Stimulated activated naive B cell treated with anti-CD40 and anti-IgM and Interleukin-4, amounts not matched to agents 10 μg/mL and 1 μg/mL and 100 μg/mL, for 72 hours (primary cell): Measurements from ENCODE around the gene TOM1L2.

ENCODE experiments used
- ATAC-seq, 2 donors: fragments of 150-1000 bp; cut with Tn5 transposase; replicated peaks; 2 replicates each; pipeline ENCODE4 v1.10.0; 2021; ENCODE audit warnings: moderate library complexity in 1 of 2
- DNase-seq: peaks from one replicate; pipeline ENCODE4 v3.0.0; 2021
- H3K27ac Mint-ChIP-seq: one replicate; pipeline ENCODE4 v1.8.0; 2022; ENCODE audit warnings: mild to moderate bottlenecking, mixed read lengths
- H3K27me3 Mint-ChIP-seq, 2 donors: one replicate each; pipeline ENCODE4 v1.8.0; 2022; ENCODE audit warnings: mixed read lengths in 2 of 2
- H3K36me3 Mint-ChIP-seq, 2 donors: one replicate each; pipeline ENCODE4 v1.8.0; 2022; ENCODE audit warnings: mixed read lengths in 2 of 2, mild to moderate bottlenecking in 1 of 2
- H3K4me1 Mint-ChIP-seq, 2 donors: one replicate each; pipeline ENCODE4 v1.8.0; 2022; ENCODE audit warnings: mixed read lengths in 2 of 2, mild to moderate bottlenecking in 1 of 2
- H3K4me3 Mint-ChIP-seq, 2 donors: one replicate each; pipeline ENCODE4 v1.8.0; 2022; ENCODE audit warnings: mild to moderate bottlenecking in 2 of 2, mixed read lengths in 2 of 2, moderate library complexity in 1 of 2
- H3K9me3 Mint-ChIP-seq, 2 donors: one replicate each; pipeline ENCODE4 v1.8.0; 2022; ENCODE audit warnings: mixed read lengths in 2 of 2, mild to moderate bottlenecking in 1 of 2

The TOM1L2 gene

GRCh38 chr17:17806611-17807274, 165.5 kb downstream of the TOM1L2 start:
- Mint-ChIP-seq H3K4me1 (peaks cover 11 to 15% of the 10 kb centered on the region in 2 donors), H3K27me3 (no peaks in the 10 kb centered on the region), H3K27ac (peak overlapping the region; percentile 88), H3K36me3 (peaks cover 48 to 57% of the 10 kb centered on the region in 2 donors), H3K9me3 (no peaks in the 10 kb centered on the region), H3K4me3 (peak overlapping the region in 1 of 2 donors; percentile 10)
- no peak for DNase-seq
- no peak for ATAC-seq

GRCh38 chr17:17806035-17806434, 166.2 kb downstream of the TOM1L2 start:
- H3K4me3 Mint-ChIP-seq, result no peak overlapping the region
- no peak overlapping the region for H3K27ac Mint-ChIP-seq
- H3K9me3 Mint-ChIP-seq, result no peaks in the 10 kb centered on the region

GRCh38 chr17:17805575-17805974, 166.6 kb downstream of the TOM1L2 start:
- ATAC-seq, result no peak
- Mint-ChIP-seq H3K9me3 (no peaks in the 10 kb centered on the region), H3K4me1 (peaks cover 9 to 11% of the 10 kb centered on the region in 2 donors), H3K27me3 (no peaks in the 10 kb centered on the region), H3K27ac (peak overlapping the region; percentile 65), H3K36me3 (peaks cover 41 to 50% of the 10 kb centered on the region in 2 donors), H3K4me3 (no peak overlapping the region)
- DNase-seq, result no peak

More at GRCh38 chr17:17806035-17806434, 166.2 kb downstream of the TOM1L2 start:
- ATAC-seq (no peak), DNase-seq (no peak)
- Mint-ChIP-seq H3K36me3 (peaks cover 43 to 52% of the 10 kb centered on the region in 2 donors), H3K4me1 (peaks cover 9 to 11% of the 10 kb centered on the region in 2 donors), H3K27me3 (no peaks in the 10 kb centered on the region)

- no peak for ATAC-seq
Measured at GRCh38 chr17:17804007-17804406, 168.2 kb downstream of the TOM1L2 start.

GRCh38 chr17:17801800-17802481, 170.3 kb downstream of the TOM1L2 start:
- H3K4me3 Mint-ChIP-seq, result no peak overlapping the region
- ATAC-seq (no peak), DNase-seq (no peak)
- peak overlapping the region; percentile 33 for H3K27ac Mint-ChIP-seq
- peaks cover 39 to 41% of the 10 kb centered on the region in 2 donors for H3K36me3 Mint-ChIP-seq
- H3K27me3 Mint-ChIP-seq, result no peaks in the 10 kb centered on the region
- H3K9me3 Mint-ChIP-seq, result no peaks in the 10 kb centered on the region
- H3K4me1 Mint-ChIP-seq, result peaks cover 0 to 6% of the 10 kb centered on the region in 2 donors

More at GRCh38 chr17:17804007-17804406, 168.2 kb downstream of the TOM1L2 start:
- H3K4me3 Mint-ChIP-seq, result no peak overlapping the region
- DNase-seq, result no peak
- no peak overlapping the region for H3K27ac Mint-ChIP-seq
- peaks cover 5 to 9% of the 10 kb centered on the region in 2 donors for H3K4me1 Mint-ChIP-seq
- H3K27me3 Mint-ChIP-seq, result no peaks in the 10 kb centered on the region
- no peaks in the 10 kb centered on the region for H3K9me3 Mint-ChIP-seq
- peaks cover 38 to 42% of the 10 kb centered on the region in 2 donors for H3K36me3 Mint-ChIP-seq

GRCh38 chr17:17800504-17801021, 171.6 kb downstream of the TOM1L2 start:
- no peak for ATAC-seq
- peaks cover 0 to 3% of the 10 kb centered on the region in 2 donors for H3K4me1 Mint-ChIP-seq
- H3K4me3 Mint-ChIP-seq, result no peak overlapping the region
- H3K36me3 Mint-ChIP-seq, result peaks cover 35 to 38% of the 10 kb centered on the region in 2 donors
- H3K27ac Mint-ChIP-seq, result no peak overlapping the region
- no peaks in the 10 kb centered on the region for H3K9me3 Mint-ChIP-seq
- no peaks in the 10 kb centered on the region for H3K27me3 Mint-ChIP-seq
- no peak for DNase-seq

GRCh38 chr17:17798573-17799255, 173.5 kb downstream of the TOM1L2 start:
- H3K4me3 Mint-ChIP-seq, result no peak overlapping the region
- H3K36me3 Mint-ChIP-seq, result peaks cover 35 to 36% of the 10 kb centered on the region in 2 donors
- DNase-seq, result no peak
- no peaks in the 10 kb centered on the region for H3K9me3 Mint-ChIP-seq
- ATAC-seq, result no peak
- no peaks in the 10 kb centered on the region for H3K27me3 Mint-ChIP-seq
- H3K4me1 Mint-ChIP-seq, result peaks cover 0 to 4% of the 10 kb centered on the region in 2 donors
- no peak overlapping the region for H3K27ac Mint-ChIP-seq

GRCh38 chr17:17798010-17798556, 174.1 kb downstream of the TOM1L2 start:
- ATAC-seq (no peak), DNase-seq (no peak)
- peaks cover 37 to 40% of the 10 kb centered on the region in 2 donors for H3K36me3 Mint-ChIP-seq
- no peaks in the 10 kb centered on the region for H3K9me3 Mint-ChIP-seq
- H3K27ac Mint-ChIP-seq, result no peak overlapping the region
- H3K27me3 Mint-ChIP-seq, result no peaks in the 10 kb centered on the region
- no peak overlapping the region for H3K4me3 Mint-ChIP-seq
- H3K4me1 Mint-ChIP-seq, result peaks cover 0 to 11% of the 10 kb centered on the region in 2 donors

- ATAC-seq (no peak), DNase-seq (no peak)
- H3K9me3 Mint-ChIP-seq, result no peaks in the 10 kb centered on the region
- no peak overlapping the region for H3K27ac Mint-ChIP-seq
- peaks cover 5 to 19% of the 10 kb centered on the region in 2 donors for H3K4me1 Mint-ChIP-seq
- H3K36me3 Mint-ChIP-seq, result peaks cover 38 to 41% of the 10 kb centered on the region in 2 donors
- no peaks in the 10 kb centered on the region for H3K27me3 Mint-ChIP-seq
- no peak overlapping the region for H3K4me3 Mint-ChIP-seq
Measured at GRCh38 chr17:17797119-17797809, 174.9 kb downstream of the TOM1L2 start.

GRCh38 chr17:17796787-17797061, 175.5 kb downstream of the TOM1L2 start:
- ATAC-seq (no peak), DNase-seq (no peak)
- peaks cover 10 to 24% of the 10 kb centered on the region in 2 donors for H3K4me1 Mint-ChIP-seq
- H3K9me3 Mint-ChIP-seq, result no peaks in the 10 kb centered on the region
- H3K4me3 Mint-ChIP-seq, result no peak overlapping the region
- no peak overlapping the region for H3K27ac Mint-ChIP-seq
- no peaks in the 10 kb centered on the region for H3K27me3 Mint-ChIP-seq
- H3K36me3 Mint-ChIP-seq, result peaks cover 34 to 39% of the 10 kb centered on the region in 2 donors

- Mint-ChIP-seq H3K4me3 (no peak overlapping the region), H3K27ac (no peak overlapping the region), H3K4me1 (peaks cover 15 to 29% of the 10 kb centered on the region in 2 donors), H3K36me3 (peaks cover 34 to 42% of the 10 kb centered on the region in 2 donors), H3K27me3 (no peaks in the 10 kb centered on the region), H3K9me3 (no peaks in the 10 kb centered on the region)
- DNase-seq (no peak), ATAC-seq (no peak)
Measured at GRCh38 chr17:17795946-17796786, 176.0 kb downstream of the TOM1L2 start.

- H3K4me1 Mint-ChIP-seq, result peaks cover 17 to 29% of the 10 kb centered on the region in 2 donors
- no peak for ATAC-seq
- H3K27ac Mint-ChIP-seq, result no peak overlapping the region
- no peaks in the 10 kb centered on the region for H3K27me3 Mint-ChIP-seq
- H3K9me3 Mint-ChIP-seq, result no peaks in the 10 kb centered on the region
- H3K36me3 Mint-ChIP-seq, result peaks cover 34 to 38% of the 10 kb centered on the region in 2 donors
- no peak for DNase-seq
- H3K4me3 Mint-ChIP-seq, result no peak overlapping the region
Measured at GRCh38 chr17:17795296-17795695, 176.9 kb downstream of the TOM1L2 start.

- Mint-ChIP-seq H3K4me3 (no peak overlapping the region), H3K9me3 (no peaks in the 10 kb centered on the region), H3K36me3 (peaks cover 34 to 37% of the 10 kb centered on the region in 2 donors), H3K27ac (peak overlapping the region; percentile 42), H3K27me3 (no peaks in the 10 kb centered on the region), H3K4me1 (peaks cover 19 to 34% of the 10 kb centered on the region in 2 donors)
- no peak for DNase-seq
- no peak for ATAC-seq
Measured at GRCh38 chr17:17794382-17794781, 177.8 kb downstream of the TOM1L2 start.
